ENCODE results near the gene SH3GLB1. TPM values are rescaled to one million over a fixed set of nuclear protein-coding genes. Genes with fewer than 3 reads are reported as not detected.
"Not testable (repeated sequence)": the region's sequence is repeated elsewhere in the genome, so short reads cannot be mapped to it uniquely, and the experiment has no call there.

The SH3GLB1 gene
- total RNA-seq, 1 experiment from 2014 or later = 36.6 TPM

DNA sequence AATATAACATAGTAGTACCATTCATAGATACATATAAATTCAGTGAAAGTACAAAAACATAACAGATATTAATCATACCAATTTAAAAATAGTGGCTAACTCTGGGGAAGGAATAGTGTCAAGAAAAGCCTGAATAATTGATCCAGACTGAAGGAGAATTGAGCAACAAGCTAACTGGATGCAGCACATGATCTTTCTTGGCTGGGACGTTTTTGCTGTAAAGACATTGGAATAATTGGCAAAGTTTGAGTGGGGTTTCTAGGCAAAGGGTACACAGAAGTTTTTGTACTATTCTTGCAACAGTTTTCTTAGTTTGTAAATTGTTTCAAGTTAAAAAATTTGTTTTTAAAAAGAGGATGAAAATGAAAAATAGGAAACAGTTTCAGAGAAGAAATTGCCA lies 2.6 kb upstream of the SH3GLB1 start:
- H3K18ac ChIP-seq (ENCODE audit: insufficient read length, low read depth, low read length) = no peak overlapping the region
- no peak overlapping the region for H2BK20ac ChIP-seq (ENCODE audit: low read depth, low read length, poor library complexity, severe bottlenecking)
- DNase-seq = no peak
- H3K27ac ChIP-seq (ENCODE audit: insufficient read length, low read depth, low read length) = no peak overlapping the region
- Mint-ChIP-seq H3K27ac (no peak overlapping the region), H3K4me1 (peaks cover 17 to 21% of the 10 kb centered on the region in 2 experiments), H3K4me3 (no peak overlapping the region), H3K36me3 (ENCODE audit: insufficient read depth in 1 of 3, low read depth in 3 of 3) (no peaks in the 10 kb centered on the region), H3K27me3 (ENCODE audit: low read depth) (peaks cover 3% of the 10 kb centered on the region; the same call in 1 of the 2 replicates), H3K9me3 (no peaks in the 10 kb centered on the region; a peak in 1 of 5 replicates)
- no peak overlapping the region for H2BK12ac ChIP-seq (ENCODE audit: insufficient read length, low read depth, low read length)
- H2BK15ac ChIP-seq (ENCODE audit: low read depth, low read length) = no peak overlapping the region
- H4K5ac ChIP-seq (ENCODE audit: insufficient read length, low read depth, low read length) = no peak overlapping the region
- peaks cover 12% of the 10 kb centered on the region for H3K23me2 ChIP-seq (ENCODE audit: insufficient read length, low read depth, low read length, poor library complexity, severe bottlenecking)
- H3K9me3 ChIP-seq (ENCODE audit: control insufficient read depth, low read depth, low read length) = no peaks in the 10 kb centered on the region
- peaks cover 8% of the 10 kb centered on the region; the same call in 1 of the 2 replicates for H3K4me1 ChIP-seq (ENCODE audit: insufficient read depth, low read length)
- no peak overlapping the region for H2BK5ac ChIP-seq (ENCODE audit: insufficient read length, low read length)
- H3K9ac ChIP-seq (ENCODE audit: extremely low read depth, insufficient read length, low read length) = no peak overlapping the region
- H3K23ac ChIP-seq (ENCODE audit: insufficient read length, low read depth, low read length) = no peak overlapping the region
- no peaks in the 10 kb centered on the region for H4K20me1 ChIP-seq (ENCODE audit: control insufficient read depth, insufficient read depth, insufficient read length)
- no peak overlapping the region for H3K14ac ChIP-seq (ENCODE audit: insufficient read depth, low read length)
- H4K91ac ChIP-seq (ENCODE audit: insufficient read length, low read depth, low read length) = no peak overlapping the region
- no peaks in the 10 kb centered on the region for H3K79me1 ChIP-seq (ENCODE audit: insufficient read depth, low read depth, low read length, poor library complexity, severe bottlenecking)
- no peak overlapping the region for H3K4ac ChIP-seq (ENCODE audit: low read depth, low read length)
- no CpG with 5 or more reads among the region's 1 CpG for WGBS (ENCODE audit: extremely low coverage, insufficient read length, low lambda C conversion rate)
- no peak overlapping the region for H2AK5ac ChIP-seq (ENCODE audit: insufficient read length, low read length)
- TF ChIP-seq, protein P1, sequence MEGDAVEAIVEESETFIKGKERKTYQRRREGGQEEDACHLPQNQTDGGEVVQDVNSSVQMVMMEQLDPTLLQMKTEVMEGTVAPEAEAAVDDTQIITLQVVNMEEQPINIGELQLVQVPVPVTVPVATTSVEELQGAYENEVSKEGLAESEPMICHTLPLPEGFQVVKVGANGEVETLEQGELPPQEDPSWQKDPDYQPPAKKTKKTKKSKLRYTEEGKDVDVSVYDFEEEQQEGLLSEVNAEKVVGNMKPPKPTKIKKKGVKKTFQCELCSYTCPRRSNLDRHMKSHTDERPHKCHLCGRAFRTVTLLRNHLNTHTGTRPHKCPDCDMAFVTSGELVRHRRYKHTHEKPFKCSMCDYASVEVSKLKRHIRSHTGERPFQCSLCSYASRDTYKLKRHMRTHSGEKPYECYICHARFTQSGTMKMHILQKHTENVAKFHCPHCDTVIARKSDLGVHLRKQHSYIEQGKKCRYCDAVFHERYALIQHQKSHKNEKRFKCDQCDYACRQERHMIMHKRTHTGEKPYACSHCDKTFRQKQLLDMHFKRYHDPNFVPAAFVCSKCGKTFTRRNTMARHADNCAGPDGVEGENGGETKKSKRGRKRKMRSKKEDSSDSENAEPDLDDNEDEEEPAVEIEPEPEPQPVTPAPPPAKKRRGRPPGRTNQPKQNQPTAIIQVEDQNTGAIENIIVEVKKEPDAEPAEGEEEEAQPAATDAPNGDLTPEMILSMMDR (conservative IDR thresholded peaks at IDR 0.05) = no peak
- no peak overlapping the region for H2BK120ac ChIP-seq (ENCODE audit: low read depth, low read length, poor library complexity, severe bottlenecking)
- H3K27me3 ChIP-seq (ENCODE audit: insufficient read depth, low read length) = no peaks in the 10 kb centered on the region
- H2AFZ ChIP-seq (ENCODE audit: low read length) = no peak overlapping the region
- peaks cover 1% of the 10 kb centered on the region; the same call in 1 of the 2 replicates for H3K79me2 ChIP-seq (ENCODE audit: insufficient read depth, low read length)
- no peak overlapping the region for H3K4me2 ChIP-seq (ENCODE audit: insufficient read depth, insufficient read length, low read length)
- H3K56ac ChIP-seq (ENCODE audit: insufficient read length, low read depth, low read length) = no peak overlapping the region
- no peak overlapping the region for H3T11ph ChIP-seq (ENCODE audit: low read length)
- no peak overlapping the region for H4K8ac ChIP-seq (replicated peaks; ENCODE audit: insufficient read length, low read depth, low read length)

DNA sequence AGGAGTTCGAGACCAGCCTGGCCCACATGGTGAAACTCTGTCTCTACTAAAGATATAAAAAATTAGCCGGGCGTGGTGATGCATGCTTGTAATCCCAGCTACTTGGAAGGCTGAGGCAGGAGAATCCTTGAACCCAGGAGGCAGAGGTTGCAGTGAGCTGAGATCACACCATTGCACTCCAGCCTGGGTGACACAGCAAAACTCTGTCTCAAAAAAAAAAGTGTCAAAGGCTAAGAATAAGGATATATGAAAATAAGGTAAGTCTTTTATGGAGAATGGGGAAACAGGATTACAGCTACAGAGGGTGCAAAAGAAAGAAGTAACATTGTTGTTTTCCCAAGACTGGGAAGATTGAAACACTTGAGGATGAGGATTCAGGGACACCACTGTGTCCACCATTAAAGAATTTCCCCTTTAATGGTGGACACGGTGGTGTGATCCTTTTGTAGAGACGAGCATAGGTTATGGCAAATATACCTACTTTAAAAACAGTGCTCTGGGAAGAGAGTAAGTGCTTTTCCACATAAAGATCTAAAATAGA lies 1.4 kb upstream of the SH3GLB1 start:
- H3K9ac ChIP-seq (ENCODE audit: extremely low read depth, insufficient read length, low read length); H3K79me1 ChIP-seq (ENCODE audit: insufficient read depth, low read depth, low read length, poor library complexity, severe bottlenecking); H3K4ac ChIP-seq (ENCODE audit: low read depth, low read length); H3T11ph ChIP-seq (ENCODE audit: low read length); H3K14ac ChIP-seq (ENCODE audit: insufficient read depth, low read length); H2AK5ac ChIP-seq (ENCODE audit: insufficient read length, low read length); DNase-seq; H3K4me2 ChIP-seq (ENCODE audit: insufficient read depth, insufficient read length, low read length); H3K18ac ChIP-seq (ENCODE audit: insufficient read length, low read depth, low read length); H3K9me3 Mint-ChIP-seq; H3K27ac ChIP-seq (ENCODE audit: insufficient read length, low read depth, low read length); H4K8ac ChIP-seq (replicated peaks; ENCODE audit: insufficient read length, low read depth, low read length); H3K27ac Mint-ChIP-seq; H3K27me3 Mint-ChIP-seq (ENCODE audit: low read depth); H2BK15ac ChIP-seq (ENCODE audit: low read depth, low read length); H4K91ac ChIP-seq (ENCODE audit: insufficient read length, low read depth, low read length); H4K5ac ChIP-seq (ENCODE audit: insufficient read length, low read depth, low read length); H2BK5ac ChIP-seq (ENCODE audit: insufficient read length, low read length); H3K4me1 ChIP-seq (ENCODE audit: insufficient read depth, low read length); H2BK20ac ChIP-seq (ENCODE audit: low read depth, low read length, poor library complexity, severe bottlenecking); H2BK12ac ChIP-seq (ENCODE audit: insufficient read length, low read depth, low read length); H2AFZ ChIP-seq (ENCODE audit: low read length); H2BK120ac ChIP-seq (ENCODE audit: low read depth, low read length, poor library complexity, severe bottlenecking); H3K9me3 ChIP-seq (ENCODE audit: control insufficient read depth, low read depth, low read length); H3K56ac ChIP-seq (ENCODE audit: insufficient read length, low read depth, low read length); H3K36me3 Mint-ChIP-seq (ENCODE audit: insufficient read depth in 1 of 3, low read depth in 3 of 3); H3K23ac ChIP-seq (ENCODE audit: insufficient read length, low read depth, low read length); H3K27me3 ChIP-seq (ENCODE audit: insufficient read depth, low read length); H4K20me1 ChIP-seq (ENCODE audit: control insufficient read depth, insufficient read depth, insufficient read length); H3K79me2 ChIP-seq (ENCODE audit: insufficient read depth, low read length): not testable (repeated sequence)
- peaks cover 23 to 28% of the 10 kb centered on the region in 2 experiments for H3K4me1 Mint-ChIP-seq
- WGBS (ENCODE audit: extremely low coverage, insufficient read length, low lambda C conversion rate) = no CpG with 5 or more reads among the region's 5 CpGs
- peak overlapping the region; percentile 90 to 94 for H3K4me3 Mint-ChIP-seq
- peaks cover 12% of the 10 kb centered on the region for H3K23me2 ChIP-seq (ENCODE audit: insufficient read length, low read depth, low read length, poor library complexity, severe bottlenecking)

Data from H9 (cell line).